OCI-LY1 (cell line): Measurements from ENCODE around the gene ZDHHC9.

Experiments used
- EZH2 ChIP-seq: fragments of 200-600 bp; sonication (generic), shearing (Covaris generic); IDR thresholded peaks from 2 replicates; pipeline ENCODE4 v1.8.0; 2017; ENCODE audit warnings: borderline replicate concordance, mixed run types, mild to moderate bottlenecking, antibody characterized with exemption, low read length, moderate library complexity, mixed read lengths
- TF ChIP-seq, protein P1 (sequence below): fragments of 200-600 bp; sonication (generic), shearing (Covaris generic); IDR thresholded peaks from 2 replicates; pipeline ENCODE4 v1.5.1; 2017; ENCODE audit warnings: mild to moderate bottlenecking, antibody characterized with exemption, low read length, moderate library complexity, mixed read lengths

DNA sequence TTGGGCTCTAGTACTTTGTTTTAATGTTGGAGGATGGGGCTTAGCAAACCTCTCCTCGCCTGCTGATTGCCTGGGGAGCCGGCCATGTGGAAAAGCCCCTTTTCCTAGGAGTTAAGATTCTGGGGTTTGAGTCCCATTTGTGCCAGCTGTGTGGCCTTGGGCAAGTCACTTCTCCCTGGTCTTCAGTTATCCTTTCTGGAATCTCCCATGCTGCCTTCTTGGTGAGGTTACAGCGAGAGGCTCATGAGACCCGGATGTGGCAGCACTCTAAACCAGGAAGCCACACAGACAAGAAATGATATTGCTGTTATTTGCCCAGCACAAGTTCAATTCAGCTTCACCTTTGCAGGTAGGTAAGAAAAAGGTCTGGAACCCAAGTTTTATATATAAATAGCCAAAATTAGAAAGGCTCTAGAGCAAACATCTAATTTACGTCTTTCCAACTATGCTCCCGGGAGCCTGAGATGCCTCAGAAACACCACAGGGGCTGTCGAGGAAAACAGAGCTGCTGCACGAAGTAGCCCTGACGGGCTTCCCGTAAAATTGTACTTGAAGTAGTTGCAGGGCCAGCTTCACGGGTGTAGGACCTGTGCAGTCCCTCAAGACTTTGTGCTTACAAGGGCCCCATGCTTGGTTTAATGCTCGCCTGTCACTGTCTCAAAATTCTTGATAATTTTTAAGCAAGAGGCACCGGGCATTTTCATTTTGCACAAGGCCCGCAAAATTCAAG, 72.3 kb downstream of the ZDHHC9 start:
- no peak for TF ChIP-seq EZH2
- TF ChIP-seq, protein P1, sequence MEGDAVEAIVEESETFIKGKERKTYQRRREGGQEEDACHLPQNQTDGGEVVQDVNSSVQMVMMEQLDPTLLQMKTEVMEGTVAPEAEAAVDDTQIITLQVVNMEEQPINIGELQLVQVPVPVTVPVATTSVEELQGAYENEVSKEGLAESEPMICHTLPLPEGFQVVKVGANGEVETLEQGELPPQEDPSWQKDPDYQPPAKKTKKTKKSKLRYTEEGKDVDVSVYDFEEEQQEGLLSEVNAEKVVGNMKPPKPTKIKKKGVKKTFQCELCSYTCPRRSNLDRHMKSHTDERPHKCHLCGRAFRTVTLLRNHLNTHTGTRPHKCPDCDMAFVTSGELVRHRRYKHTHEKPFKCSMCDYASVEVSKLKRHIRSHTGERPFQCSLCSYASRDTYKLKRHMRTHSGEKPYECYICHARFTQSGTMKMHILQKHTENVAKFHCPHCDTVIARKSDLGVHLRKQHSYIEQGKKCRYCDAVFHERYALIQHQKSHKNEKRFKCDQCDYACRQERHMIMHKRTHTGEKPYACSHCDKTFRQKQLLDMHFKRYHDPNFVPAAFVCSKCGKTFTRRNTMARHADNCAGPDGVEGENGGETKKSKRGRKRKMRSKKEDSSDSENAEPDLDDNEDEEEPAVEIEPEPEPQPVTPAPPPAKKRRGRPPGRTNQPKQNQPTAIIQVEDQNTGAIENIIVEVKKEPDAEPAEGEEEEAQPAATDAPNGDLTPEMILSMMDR = no peak
